GM12865 (cell line): ENCODE measurements around the gene THEM4.
A peak's percentile ranks its signal among the peaks of the same experiment; 100 is the strongest.

Experiments
- DNase-seq: peaks from one replicate; pipeline ENCODE4 v3.0.0; 2010; ENCODE audit warnings: low read depth
- H3K4me3 ChIP-seq: 2 replicates; pipeline ENCODE4 v1.5.1; 2011; ENCODE audit warnings: mild to moderate bottlenecking, low read depth, low read length, control low read depth
- CTCF ChIP-seq: IDR thresholded peaks from 2 replicates; pipeline ENCODE4 v1.5.1; 2011; ENCODE audit warnings: low read length, control low read depth, low read depth, inconsistent platforms; ENCODE audit not compliant: insufficient read depth; ENCODE audit errors: missing control alignments

THEM4 gene

GRCh38 chr1:151934048-151934493 lies 24.8 kb upstream of the THEM4 start:
- no peak overlapping the region for H3K4me3 ChIP-seq
- peak; percentile 64 for DNase-seq
- peak; percentile 81 for TF ChIP-seq CTCF

GRCh38 chr1:151924691-151925587 lies 15.6 kb upstream of the THEM4 start:
- peak; percentile 85 for DNase-seq
- no peak overlapping the region for H3K4me3 ChIP-seq
- no peak for TF ChIP-seq CTCF

- H3K4me3 ChIP-seq, result no peak overlapping the region
- no peak for TF ChIP-seq CTCF
- no peak for DNase-seq
Observed at GRCh38 chr1:151923422-151923821, 14.1 kb upstream of the THEM4 start.

GRCh38 chr1:151920149-151920548 lies 10.8 kb upstream of the THEM4 start:
- no peak overlapping the region for H3K4me3 ChIP-seq
- TF ChIP-seq CTCF, result no peak
- DNase-seq, result peak; percentile 74

GRCh38 chr1:151918819-151919610 lies 9.7 kb upstream of the THEM4 start:
- no peak for TF ChIP-seq CTCF
- peak; percentile 38 for DNase-seq
- H3K4me3 ChIP-seq, result no peak overlapping the region

- no peak for TF ChIP-seq CTCF
- no peak overlapping the region for H3K4me3 ChIP-seq
Observed at GRCh38 chr1:151918156-151918555, 8.8 kb upstream of the THEM4 start.

More at GRCh38 chr1:151918156-151918555, 8.8 kb upstream of the THEM4 start:
- DNase-seq, result no peak
